HUES64 (cell line): Measurements from ENCODE around the gene PCDHGC4.
A peak's percentile ranks its signal among the peaks of the same experiment; 100 is the strongest.

ENCODE experiments used
- H3K27ac ChIP-seq: 2 replicates; pipeline ENCODE4 v1.7.0; 2013; ENCODE audit warnings: low read depth, low read length, inconsistent platforms
- H3K27me3 ChIP-seq: 2 replicates; pipeline ENCODE4 v1.6.1; 2013; ENCODE audit warnings: mild to moderate bottlenecking, low read length; ENCODE audit not compliant: insufficient read depth
- H3K36me3 ChIP-seq: 2 replicates; pipeline ENCODE4 v1.6.1; 2013; ENCODE audit warnings: mild to moderate bottlenecking, low read length; ENCODE audit not compliant: insufficient read depth
- H3K4me1 ChIP-seq: 2 replicates; pipeline ENCODE4 v1.6.1; 2013; ENCODE audit warnings: mild to moderate bottlenecking, low read length, moderate library complexity; ENCODE audit not compliant: insufficient read depth
- H3K4me3 ChIP-seq: 2 replicates; pipeline ENCODE4 v1.5.1; 2013; ENCODE audit warnings: mild to moderate bottlenecking, low read length, moderate library complexity
- H3K9ac ChIP-seq: 2 replicates; pipeline ENCODE4 v1.6.1; 2013; ENCODE audit warnings: mild to moderate bottlenecking, low read depth, low read length
- H3K9me3 ChIP-seq: 2 replicates; pipeline ENCODE4 v1.6.1; 2013; ENCODE audit warnings: low read depth, low read length; ENCODE audit not compliant: insufficient read depth
- WGBS: fragments of 150-250, 120-280 bp; methylation state at CpG from one replicate; pipeline ENCODE4 v1.1.7; 2013; ENCODE audit warnings: missing lambda C conversion rate; 5-methylcytosine and 5-hydroxymethylcytosine counted together

PCDHGC4 gene

GRCh38 chr5:141506381-141507155 lies 21.7 kb downstream of the PCDHGC4 start:
- H3K9me3 ChIP-seq = no peaks in the 10 kb centered on the region
- no peaks in the 10 kb centered on the region for H3K27me3 ChIP-seq
- WGBS = 94% methylated on average over 8 of the region's 8 CpGs
- no peak overlapping the region for H3K27ac ChIP-seq
- H3K9ac ChIP-seq = no peak overlapping the region
- peaks cover 8% of the 10 kb centered on the region; the same call in 1 of the 2 replicates for H3K36me3 ChIP-seq
- H3K4me1 ChIP-seq = peaks cover 23% of the 10 kb centered on the region
- no peak overlapping the region for H3K4me3 ChIP-seq

GRCh38 chr5:141507387-141508091 lies 22.7 kb downstream of the PCDHGC4 start:
- Histone ChIP-seq H3K27ac (peak overlapping the region; percentile 61), H3K36me3 (peaks cover 11% of the 10 kb centered on the region; the same call in 1 of the 2 replicates), H3K4me3 (no peak overlapping the region), H3K4me1 (peaks cover 20% of the 10 kb centered on the region), H3K27me3 (no peaks in the 10 kb centered on the region), H3K9ac (0 out of 2 replicates have a peak overlapping the region, but pooled peaks have one; percentile 12), H3K9me3 (no peaks in the 10 kb centered on the region)
- 64% methylated on average over 11 of the region's 11 CpGs for WGBS

GRCh38 chr5:141508440-141508797 lies 23.6 kb downstream of the PCDHGC4 start:
- Histone ChIP-seq H3K4me3 (peak overlapping the region; percentile 28; the same call in 1 of the 2 replicates), H3K4me1 (peaks cover 20% of the 10 kb centered on the region), H3K27me3 (no peaks in the 10 kb centered on the region), H3K9ac (no peak overlapping the region), H3K27ac (peak overlapping the region; percentile 61), H3K9me3 (no peaks in the 10 kb centered on the region), H3K36me3 (peaks cover 11% of the 10 kb centered on the region; the same call in 1 of the 2 replicates)
- 19% methylated on average over 9 of the region's 9 CpGs for WGBS

GRCh38 chr5:141508798-141509611 lies 24.2 kb downstream of the PCDHGC4 start:
- peak overlapping the region; percentile 64; the same call in 1 of the 2 replicates for H3K9ac ChIP-seq
- peaks cover 11% of the 10 kb centered on the region; the same call in 1 of the 2 replicates for H3K36me3 ChIP-seq
- WGBS = 17% methylated on average over 20 of the region's 23 CpGs
- peak overlapping the region; percentile 66 for H3K27ac ChIP-seq
- peaks cover 20% of the 10 kb centered on the region for H3K4me1 ChIP-seq
- no peaks in the 10 kb centered on the region for H3K9me3 ChIP-seq
- no peaks in the 10 kb centered on the region for H3K27me3 ChIP-seq
- peak overlapping the region; percentile 47 for H3K4me3 ChIP-seq

- 91% methylated on average over 9 of the region's 9 CpGs for WGBS
- Histone ChIP-seq H3K9ac (no peak overlapping the region), H3K27ac (no peak overlapping the region), H3K27me3 (no peaks in the 10 kb centered on the region), H3K9me3 (no peaks in the 10 kb centered on the region), H3K36me3 (peaks cover 11% of the 10 kb centered on the region; the same call in 1 of the 2 replicates), H3K4me3 (no peak overlapping the region), H3K4me1 (peaks cover 32% of the 10 kb centered on the region)
Measured at GRCh38 chr5:141510160-141510559, 25.3 kb downstream of the PCDHGC4 start.

- peaks cover 38% of the 10 kb centered on the region for H3K4me1 ChIP-seq
- no peak overlapping the region for H3K4me3 ChIP-seq
- no peak overlapping the region for H3K9ac ChIP-seq
- H3K27me3 ChIP-seq = no peaks in the 10 kb centered on the region
- H3K9me3 ChIP-seq = no peaks in the 10 kb centered on the region
- H3K36me3 ChIP-seq = peaks cover 16% of the 10 kb centered on the region; the same call in 1 of the 2 replicates
- H3K27ac ChIP-seq = no peak overlapping the region
- 92% methylated on average over 12 of the region's 14 CpGs for WGBS
Measured at GRCh38 chr5:141510850-141511601, 26.2 kb downstream of the PCDHGC4 start.

- peaks cover 38% of the 10 kb centered on the region for H3K4me1 ChIP-seq
- peaks cover 24% of the 10 kb centered on the region for H3K36me3 ChIP-seq
- no peaks in the 10 kb centered on the region for H3K9me3 ChIP-seq
- H3K4me3 ChIP-seq = no peak overlapping the region
- no peak overlapping the region for H3K27ac ChIP-seq
- no peaks in the 10 kb centered on the region for H3K27me3 ChIP-seq
- 91% methylated on average over 3 of the region's 4 CpGs for WGBS
- no peak overlapping the region for H3K9ac ChIP-seq
Measured at GRCh38 chr5:141511771-141512325, 27.0 kb downstream of the PCDHGC4 start.

GRCh38 chr5:141512390-141512910 lies 27.6 kb downstream of the PCDHGC4 start:
- Histone ChIP-seq H3K27ac (no peak overlapping the region; the same call in 1 of the 2 replicates), H3K9me3 (no peaks in the 10 kb centered on the region), H3K4me1 (peaks cover 36% of the 10 kb centered on the region), H3K36me3 (peaks cover 30% of the 10 kb centered on the region), H3K4me3 (peak overlapping the region; percentile 67), H3K9ac (peak overlapping the region; percentile 72; the same call in 1 of the 2 replicates), H3K27me3 (no peaks in the 10 kb centered on the region)
- 29% methylated on average over 27 of the region's 28 CpGs for WGBS

- H3K36me3 ChIP-seq = peaks cover 35% of the 10 kb centered on the region
Measured at GRCh38 chr5:141512911-141513626, 28.2 kb downstream of the PCDHGC4 start.

More at GRCh38 chr5:141512911-141513626, 28.2 kb downstream of the PCDHGC4 start:
- 13% methylated on average over 41 of the region's 43 CpGs for WGBS
- Histone ChIP-seq H3K27me3 (no peaks in the 10 kb centered on the region), H3K9me3 (no peaks in the 10 kb centered on the region), H3K27ac (peak overlapping the region; percentile 89), H3K4me3 (peak overlapping the region; percentile 67), H3K4me1 (peaks cover 30% of the 10 kb centered on the region), H3K9ac (peak overlapping the region; percentile 72)
